ENCODE data around the gene TRNT1.
A peak's percentile ranks its signal among the peaks of the same experiment; 100 is the strongest.

TRNT1 gene

DNA sequence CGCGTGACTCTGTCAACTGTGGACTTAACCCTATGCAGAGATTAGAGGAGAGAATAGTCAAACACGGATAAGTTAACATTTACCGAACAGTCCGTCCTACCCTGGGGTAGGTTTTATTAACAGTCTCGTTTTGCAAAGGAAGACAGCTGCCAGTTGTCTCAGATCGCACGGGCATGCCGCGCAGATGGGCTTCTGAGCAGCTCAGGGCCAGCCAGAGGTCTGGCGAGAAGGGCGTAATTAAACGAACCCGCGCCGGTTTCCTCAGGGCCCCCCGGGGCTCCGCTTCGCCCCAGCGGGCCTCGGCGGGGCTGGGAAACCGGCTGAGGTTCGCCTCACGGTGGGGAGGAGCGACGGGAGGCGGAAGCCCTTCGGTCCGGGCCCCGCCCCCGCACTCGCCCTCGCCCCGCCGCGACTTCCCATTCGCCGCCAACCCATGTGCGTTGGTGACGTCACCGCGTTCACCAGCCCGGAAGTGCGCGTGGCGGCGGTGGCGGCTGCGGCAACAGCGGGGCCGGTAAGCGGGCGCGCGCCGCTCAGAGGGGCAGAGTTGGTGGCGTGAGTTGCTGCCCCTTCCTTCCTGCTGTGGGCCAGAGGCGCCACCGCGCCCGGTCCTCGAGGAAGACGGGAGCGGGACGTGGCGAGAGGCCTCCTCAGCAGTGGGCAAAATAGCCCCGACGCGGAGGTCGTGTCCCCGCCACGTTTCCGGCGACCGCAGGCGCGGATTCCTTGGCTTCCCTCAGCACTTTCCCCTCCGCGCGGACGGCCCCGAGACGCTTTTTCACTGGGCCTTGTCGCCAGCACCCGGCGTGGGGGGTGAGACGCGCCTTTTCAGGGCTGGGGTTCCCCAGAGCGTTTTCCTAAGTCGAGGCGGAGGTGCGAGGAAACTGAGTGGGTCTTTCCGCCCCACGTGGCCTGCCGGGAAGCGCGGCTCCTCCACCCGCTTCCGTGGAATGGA, at the start of gene TRNT1:
TRNT1 (plus strand) TSS at position 464 of the 955 bp plus-strand sequence. CDS start 2,101 bp downstream, outside the sequence.
- peak; percentile 93 to 97 for DNase-seq

DNA sequence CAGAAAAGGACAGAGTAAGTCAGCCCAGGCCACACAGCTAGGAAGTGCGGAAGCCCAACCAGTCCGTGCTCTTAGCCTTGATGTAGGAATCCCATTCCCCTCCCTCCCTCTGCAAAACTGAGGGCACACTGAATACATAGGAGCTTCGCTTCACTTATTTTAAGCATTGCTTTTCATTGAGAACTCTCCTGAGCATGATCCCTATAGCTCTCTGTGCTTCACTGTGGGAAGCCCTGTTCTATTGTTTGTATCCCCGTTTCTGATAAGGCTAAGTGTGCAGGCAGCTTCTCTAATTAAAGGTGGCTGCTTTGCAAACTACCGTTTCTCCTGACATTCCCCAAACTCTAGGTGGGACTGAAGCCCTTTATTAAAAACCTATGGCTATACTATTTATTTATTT, 46.4 kb upstream of the TRNT1 start:
- no peak for DNase-seq

DNA sequence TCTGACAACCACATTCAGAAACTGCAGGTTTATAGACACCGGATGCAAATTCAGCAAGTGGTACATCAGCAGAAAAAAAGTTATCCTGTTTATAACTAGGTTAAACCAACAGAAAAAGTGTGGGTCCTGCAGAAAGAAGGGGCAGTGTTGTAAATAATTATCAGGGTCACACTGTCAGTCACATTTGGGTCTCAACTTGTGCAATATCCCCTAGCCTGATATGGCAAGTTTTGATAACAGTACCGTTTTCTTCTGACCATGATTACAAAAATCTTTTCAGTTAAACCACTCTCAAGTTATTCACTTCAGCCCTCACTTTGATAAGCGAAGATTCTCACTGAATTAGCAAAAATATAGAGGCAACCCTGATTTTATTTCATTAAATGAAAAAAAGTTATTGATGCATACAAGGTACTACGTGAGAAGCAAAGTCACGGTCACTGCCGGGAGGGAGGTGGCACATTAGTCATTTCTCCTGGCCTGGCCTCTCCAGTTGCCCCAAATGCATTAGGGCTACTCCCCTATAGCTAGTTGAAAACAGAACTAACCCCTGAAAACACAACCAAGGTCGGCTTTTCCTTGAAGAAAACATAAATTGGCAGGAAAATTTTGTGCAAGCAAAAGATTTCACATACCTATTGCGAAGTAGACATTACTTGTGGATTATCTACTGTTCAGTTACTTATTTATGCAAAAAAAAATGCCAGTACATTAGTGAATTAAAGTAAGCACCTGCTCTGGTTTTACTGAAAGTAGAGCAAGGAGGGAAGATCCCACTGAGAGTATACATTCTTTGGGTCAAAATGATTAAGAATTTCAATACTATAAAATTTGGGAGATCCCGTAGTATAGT, 45.1 kb upstream of the TRNT1 start:
- DNase-seq = no peak

DNA sequence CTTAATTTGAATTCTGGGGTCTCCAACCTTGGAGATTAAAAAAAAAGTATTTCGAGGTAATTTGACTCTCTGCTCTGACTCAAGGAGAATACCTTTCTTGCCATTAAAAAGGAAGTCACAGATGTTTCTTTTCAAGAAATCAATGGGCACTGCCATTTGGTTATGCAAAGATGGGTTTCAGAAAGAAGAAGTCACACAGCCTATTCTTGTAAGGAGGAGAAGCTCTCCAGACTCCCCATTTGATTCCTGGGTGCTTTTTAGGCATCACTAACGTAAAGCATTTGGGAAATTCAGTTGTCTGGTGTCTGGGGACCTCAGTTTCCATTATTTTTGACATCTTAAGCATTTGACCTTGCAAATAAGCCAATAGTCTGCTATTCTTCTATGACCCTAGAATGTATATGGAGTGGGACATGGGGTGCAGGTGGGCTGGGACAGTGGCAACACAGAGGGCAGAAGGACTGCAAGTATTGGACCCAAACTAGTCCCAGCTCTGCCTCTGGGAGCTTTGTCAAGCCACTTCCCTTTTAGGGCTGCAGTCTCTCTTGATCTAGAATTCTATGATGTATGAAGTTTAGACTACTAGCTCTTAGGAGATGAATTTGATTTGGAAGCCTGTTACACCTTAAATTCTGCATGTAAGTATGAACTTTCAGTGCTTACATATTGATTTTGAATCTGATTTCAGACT, 44.4 kb upstream of the TRNT1 start:
- DNase-seq = no peak

DNA sequence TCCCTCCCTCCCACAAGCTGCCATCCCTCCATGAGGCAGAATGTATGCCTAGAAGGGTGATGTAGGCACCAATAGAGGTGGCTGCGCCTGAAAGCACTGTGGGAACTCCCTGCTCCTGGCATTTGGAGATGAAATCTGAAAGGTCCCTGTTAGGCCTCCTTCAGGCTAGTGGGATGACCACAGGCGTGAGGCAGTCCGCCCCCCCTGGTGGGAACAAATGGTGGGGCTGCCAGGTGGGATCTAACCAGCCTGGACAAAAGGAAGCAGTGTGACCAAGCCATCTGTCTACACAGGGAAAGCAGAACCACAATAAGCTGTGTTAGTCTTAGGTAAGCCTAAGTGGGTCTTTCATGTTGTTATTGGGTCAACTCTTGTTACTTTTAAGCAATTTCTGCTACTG, 41.9 kb upstream of the TRNT1 start:
- DNase-seq = no peak

DNA sequence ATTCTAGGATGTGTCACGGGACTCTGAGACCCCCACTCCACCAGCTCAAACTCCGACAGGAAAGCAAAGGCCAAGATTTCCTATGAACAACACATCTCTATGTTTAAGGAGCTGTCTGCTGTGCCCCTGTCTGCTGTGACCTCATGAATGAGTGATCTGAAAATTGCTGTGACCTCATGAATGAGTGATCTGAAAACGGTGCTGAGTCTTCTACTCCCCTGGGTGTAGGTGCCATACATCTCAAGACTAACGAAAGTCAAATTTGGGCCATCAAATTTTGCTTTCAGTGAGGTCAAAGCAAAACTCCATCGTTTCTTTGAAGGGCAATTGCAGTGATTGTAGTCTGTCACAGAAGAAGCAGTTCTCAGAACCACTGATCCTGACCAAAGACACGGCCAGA, 41.0 kb upstream of the TRNT1 start:
- no peak for DNase-seq

DNA sequence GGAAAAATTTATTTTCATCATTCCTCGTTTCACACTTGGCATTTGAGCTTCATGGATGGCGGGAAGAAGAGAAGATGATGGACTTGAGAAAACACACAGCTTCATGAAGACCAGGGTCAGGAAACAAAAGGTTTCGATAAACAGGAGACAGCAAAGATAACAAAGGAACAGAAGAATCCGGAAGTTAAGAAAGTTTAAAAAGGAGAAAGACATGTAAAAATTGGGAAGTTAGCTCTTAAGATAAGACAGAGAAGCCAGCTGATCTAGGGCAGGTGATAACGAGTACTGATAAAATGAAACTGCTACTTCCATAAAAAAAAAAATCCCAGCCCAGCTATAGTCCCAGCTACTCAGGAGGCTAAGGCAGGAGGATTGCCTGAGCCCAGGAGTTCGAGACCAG, 40.5 kb upstream of the TRNT1 start:
- no peak for DNase-seq

DNA sequence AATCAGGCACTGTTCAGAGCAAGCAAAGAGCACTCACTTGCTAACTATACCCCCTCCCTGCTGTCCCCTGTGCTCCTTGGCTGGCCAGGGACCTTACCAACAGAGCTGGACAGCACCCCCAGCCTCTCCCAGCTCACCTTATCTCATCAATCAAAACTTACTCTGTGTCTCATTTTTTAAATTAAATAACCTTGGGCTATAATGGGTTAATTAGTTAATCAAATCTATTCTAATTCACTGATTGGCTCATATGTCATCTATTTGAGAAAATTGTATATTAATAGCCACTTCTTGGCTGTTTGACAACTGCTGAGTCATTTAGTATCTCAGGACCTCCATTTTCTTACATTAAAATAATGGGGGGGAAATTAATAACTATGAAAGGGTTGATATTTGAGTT, 39.5 kb upstream of the TRNT1 start:
- no peak for DNase-seq

DNA sequence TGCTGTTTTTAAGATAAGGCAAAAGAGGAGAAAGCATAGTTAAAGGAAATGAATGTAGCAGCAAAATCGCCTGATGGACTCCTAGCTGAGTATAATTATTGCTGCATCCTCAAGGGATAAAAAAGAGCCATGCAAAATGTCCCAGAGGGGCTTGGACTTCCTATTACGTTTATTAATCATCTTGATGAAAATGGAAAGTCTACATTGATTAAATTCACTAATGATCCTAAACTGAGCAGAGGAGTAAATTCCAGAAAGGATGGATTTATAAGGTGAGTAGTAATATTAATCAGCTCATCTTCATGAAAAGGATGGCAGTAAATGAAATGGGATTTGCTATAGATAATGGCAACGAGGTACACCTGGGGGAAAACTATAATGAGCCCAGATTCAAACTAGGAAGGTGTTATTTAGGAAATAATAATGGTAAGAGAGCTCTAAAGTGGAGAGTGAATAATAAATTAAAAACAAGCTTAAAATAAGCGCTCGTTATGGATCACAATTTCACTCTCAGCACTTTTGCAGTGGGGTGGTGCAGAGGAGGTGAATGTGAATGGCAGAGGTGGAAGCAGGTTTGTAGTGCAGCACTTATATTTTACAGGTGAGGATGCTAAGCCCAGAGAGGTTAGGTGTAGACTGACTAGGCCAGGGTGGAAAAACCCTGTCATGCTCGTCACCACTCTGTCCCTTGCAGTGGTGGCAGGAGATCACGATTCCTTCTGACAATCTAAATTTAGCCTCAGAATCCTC, 38.8 kb upstream of the TRNT1 start:
- no peak for DNase-seq

DNA sequence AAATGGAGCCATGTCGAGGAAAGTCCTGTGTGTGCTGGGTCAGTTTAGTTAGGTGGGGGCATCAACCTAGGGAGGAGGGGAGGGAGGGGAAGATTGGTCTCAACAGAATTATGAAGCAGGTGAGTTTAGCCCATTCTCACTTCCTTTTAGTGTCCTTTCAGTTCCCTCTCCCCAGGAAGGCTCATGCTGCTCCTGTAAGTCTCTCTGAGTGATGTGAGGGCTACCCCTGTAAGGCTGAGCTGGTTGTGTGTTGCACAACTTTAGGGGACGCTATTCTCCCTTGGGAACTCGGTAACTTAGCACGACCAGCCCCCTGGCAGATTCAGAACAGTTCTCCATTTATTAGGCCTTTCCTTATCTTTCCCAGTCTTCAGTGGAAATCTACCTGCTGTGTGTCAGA, 37.7 kb upstream of the TRNT1 start:
- no peak for DNase-seq

DNA sequence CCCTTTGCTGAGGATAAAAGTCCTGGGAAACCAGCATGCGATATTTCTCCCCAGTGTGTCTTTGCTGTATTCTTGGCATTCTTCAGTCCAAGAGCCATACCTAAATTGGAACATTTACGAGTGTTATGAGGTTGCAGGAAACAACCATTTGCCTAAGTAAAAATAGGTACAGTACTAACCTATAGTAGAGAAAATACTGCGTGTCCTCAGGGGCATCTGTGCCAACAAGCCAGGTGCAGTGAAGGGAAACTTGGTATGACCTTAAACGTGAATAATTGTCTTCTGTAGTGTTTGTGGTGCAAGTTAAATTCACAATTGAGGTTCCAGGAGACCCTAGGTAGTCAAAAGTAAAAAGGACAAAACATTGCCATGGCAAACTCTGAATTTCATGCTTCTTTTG, 28.8 kb upstream of the TRNT1 start:
- DNase-seq = no peak

DNA sequence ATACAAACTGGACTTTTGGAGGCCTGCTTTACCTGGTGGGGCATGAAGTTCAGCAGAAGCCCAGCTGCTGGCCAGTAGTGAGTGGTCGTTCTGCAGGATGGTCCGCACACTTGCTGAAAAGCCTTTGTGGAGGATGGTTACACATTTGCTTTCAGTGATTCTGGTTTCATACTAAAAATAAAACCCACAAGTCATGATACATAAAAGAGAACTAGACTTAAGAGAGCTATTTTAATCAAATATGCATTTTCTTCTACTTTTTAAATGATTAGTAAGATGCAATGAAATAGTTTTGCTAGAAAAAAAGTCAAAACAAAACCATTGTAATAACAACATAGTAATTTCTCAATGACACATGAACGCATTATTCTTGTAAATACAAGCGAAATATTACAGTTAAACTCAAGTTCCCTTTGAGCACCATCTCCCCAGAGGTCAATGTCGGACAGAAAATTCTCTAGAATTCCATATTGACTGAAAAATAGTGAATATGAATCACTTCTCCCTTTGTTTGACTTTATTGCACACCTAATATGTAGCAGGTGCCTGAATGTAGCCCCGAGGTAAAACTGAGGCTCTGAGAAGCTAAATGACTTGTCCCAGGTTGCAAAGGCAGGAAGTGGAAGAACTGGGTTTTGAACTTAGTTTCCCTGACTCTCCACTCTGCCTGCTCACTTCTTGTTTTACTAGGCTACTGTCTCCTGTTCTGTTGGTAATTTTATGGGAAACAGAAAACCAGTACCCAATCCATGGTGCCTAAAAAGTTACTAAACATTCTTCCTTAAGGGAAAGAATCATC, 24.9 kb upstream of the TRNT1 start:
- DNase-seq = no peak

DNA sequence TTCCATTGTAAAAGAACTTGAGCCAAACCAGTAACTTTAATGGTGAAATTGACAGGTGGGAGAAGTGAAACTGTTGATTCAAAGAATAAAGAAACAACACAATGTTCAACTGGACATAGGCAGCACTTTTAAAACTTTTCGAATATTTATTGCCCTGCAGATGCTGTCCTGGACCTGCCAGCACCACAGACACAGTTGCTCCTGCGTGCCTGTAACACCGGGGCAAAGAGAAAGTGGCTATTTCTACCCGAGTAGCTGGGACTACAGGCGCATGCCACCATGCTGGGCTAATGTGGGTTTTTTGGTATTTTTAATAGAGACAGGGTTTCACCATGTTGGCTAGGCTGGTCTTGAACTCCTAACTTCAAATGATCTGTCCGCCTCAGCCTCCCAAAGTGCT, 24.0 kb upstream of the TRNT1 start:
- DNase-seq = no peak

DNA sequence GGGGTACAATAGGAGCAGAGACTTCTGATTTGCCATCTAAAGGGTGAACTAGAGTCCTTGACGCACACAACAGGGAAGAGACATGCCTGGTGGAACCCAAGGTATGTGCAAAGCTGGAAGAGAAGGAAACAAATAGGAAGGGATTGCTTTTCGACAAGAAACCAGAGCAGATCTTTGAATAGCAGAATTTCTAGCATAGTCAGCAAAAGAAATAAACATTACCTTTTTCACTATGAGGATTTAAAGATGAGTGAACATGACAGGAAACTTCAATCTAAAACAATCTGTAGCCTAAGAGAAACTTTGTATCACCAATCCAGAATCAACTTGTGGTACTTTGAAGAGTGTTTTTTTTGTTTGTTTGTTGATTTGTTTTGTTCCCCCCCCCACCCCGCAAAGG, 21.5 kb upstream of the TRNT1 start:
- no peak for DNase-seq

DNA sequence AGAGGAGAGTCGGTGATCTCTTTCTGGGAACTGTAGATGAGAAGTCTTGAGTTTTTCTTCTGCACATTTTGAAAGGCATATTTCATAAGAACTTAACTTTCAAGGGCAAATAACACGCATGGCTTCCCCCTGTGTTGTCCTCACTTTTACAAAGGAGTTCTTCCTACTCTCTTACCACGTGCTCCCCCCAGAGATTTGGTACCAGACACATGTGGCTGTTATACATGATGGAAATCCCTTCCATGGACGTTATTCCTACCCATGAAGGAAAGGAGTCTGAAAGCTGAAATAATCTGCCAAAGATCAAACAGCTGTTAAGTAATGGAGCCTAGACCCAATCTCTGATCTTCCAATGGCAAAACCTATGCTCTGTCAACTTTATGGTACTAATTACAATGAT, 20.9 kb upstream of the TRNT1 start:
- DNase-seq = no peak

DNA sequence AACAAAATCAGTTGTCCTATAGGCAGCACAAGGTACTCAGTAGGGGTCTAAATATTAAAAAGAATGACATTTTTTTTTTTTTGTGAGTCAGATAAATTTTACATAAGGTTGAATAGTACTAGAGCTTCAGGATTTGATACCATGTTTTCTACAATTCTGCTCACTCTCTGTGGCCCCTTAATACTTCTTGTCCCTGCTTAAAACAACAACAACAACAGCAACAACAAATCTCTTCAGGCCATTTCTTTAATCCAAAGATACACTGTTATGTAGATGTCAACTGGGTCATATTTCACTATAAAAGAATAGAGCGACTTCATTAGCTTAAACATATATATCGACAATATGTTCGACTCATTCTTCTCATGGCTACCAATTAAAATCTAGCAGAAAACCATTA, 19.6 kb upstream of the TRNT1 start:
- DNase-seq = no peak

DNA sequence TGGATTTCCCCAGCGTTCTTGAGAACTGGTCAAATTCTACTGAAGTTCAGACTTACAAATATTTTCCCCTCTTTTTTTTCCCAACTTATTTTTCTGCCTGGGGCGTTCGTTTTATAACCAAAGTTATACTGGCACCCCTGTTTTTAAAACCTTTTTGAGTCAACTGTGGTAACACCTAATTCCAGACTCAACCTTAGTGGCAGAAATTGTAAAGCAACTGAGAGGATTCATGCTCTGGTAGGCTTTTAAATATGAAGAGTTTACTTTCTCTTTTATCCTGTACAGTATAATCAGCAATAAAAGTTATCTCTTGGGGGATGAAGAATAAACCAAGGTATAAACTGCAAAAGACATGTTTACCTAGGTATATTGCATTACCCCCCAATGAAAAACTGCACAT, 18.9 kb upstream of the TRNT1 start:
- no peak for DNase-seq

DNA sequence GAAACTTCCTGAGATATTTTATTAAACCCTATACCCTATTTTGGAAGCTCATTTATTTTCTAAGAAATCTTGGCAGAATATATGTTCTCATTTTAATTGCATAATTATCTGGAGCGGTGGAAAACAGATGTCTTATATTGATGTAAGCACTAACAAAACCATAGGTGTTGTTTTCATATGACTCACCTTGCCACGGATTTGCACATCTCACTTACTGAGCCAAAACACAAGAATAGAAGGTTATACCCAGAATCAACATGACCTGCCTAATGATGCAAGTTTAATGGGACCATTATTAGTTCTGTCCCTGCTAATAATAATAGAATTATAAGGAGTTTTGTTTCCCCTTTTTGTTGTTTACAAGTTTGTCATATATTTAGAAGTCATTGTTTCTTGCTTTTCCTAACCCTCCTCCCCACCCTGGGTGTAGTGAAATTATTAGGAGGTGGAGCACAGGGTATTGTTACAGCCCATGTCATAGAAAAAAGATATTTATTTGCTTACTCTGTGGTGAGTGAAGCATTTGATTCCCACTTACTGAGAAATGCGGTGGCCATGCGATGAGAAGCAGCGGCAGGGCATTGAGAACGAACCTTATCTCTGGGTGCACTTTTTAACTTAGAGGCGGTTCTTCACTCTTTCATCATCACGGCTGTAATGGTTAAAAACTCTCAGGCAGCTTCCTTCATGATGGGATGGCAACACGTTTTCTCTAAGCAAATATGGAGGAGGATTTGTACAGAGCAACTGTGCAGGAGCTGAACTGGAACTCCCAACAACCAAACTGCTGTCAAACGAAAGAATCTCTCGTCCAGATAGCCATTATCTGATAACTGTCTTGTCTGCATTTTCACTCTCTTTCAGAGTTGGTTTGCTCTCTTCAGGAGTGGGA, 17.1 kb upstream of the TRNT1 start:
- no peak for DNase-seq

DNA sequence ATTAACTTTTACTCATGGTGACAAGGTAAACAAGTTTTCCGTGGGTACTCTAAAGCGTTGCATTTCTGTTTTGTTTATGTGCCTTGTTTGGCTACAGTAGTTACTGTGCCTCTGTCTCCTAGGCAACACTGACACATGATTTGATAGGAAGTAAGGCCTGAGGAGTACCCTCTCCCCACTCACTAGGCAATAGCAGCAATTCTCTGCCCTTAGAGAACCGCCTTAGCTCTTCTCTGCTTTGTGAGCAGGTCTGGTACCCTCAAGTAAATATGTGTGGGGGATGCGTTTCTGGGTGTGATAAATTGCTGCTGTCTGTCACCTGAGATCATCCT, 16.5 kb upstream of the TRNT1 start, which contains the start of gene IL5RA:
IL5RA (minus strand) TSS at position 76 of the 332 bp plus-strand sequence. CDS start 5,390 bp downstream, outside the sequence.
- DNase-seq = no peak

DNA sequence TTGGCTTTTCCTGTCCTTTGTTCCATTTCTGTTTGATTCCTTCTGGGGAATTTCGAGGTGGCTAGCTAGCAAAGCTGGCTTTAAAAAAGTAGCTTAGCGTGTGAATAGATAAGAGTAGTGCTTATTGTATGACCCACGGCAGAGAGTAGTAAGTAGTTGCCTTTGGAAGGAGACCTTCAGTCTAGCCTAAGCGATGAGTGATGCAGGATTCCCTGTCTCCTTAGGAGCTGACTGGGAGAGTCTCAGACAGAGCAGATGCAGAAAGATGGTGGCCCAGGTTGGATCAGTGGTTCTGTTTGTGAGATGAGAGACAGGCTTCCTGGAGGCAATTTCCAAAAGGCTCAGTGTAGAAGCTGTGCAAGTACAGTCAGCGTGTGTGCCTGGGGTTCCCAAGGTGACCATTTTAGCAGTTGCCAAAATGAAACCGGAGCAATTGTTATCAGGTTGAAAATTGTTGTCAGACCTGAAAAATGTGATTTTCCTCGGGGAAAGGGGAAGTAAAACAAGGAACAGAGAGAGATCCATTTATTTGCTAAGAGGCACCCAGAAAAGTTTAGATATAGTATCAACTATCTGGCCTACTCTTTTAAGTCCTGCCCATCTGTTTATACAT, 15.9 kb upstream of the TRNT1 start:
- no peak for DNase-seq

Data from inflammatory macrophage treated with lipopolysaccharide for 1 hour (primary cell).